Trophoblast cell (in vitro differentiated cells and primary cell): ENCODE results near the gene C10orf67.

ENCODE experiments used
- DNase-seq, 2 donors: peaks; one replicate each; pipeline ENCODE4 v3.0.0-alpha.2; 2016
- H2AFZ ChIP-seq: 2 replicates; pipeline ENCODE4 v1.6.1; 2013; ENCODE audit warnings: low read length, moderate library complexity, mild to moderate bottlenecking; ENCODE audit not compliant: insufficient read depth, poor library complexity
- H2AK5ac ChIP-seq: 2 replicates; pipeline ENCODE4 v1.6.1; 2013; ENCODE audit warnings: mild to moderate bottlenecking, low read length
- H2BK120ac ChIP-seq: 2 replicates; pipeline ENCODE4 v1.6.1; 2013; ENCODE audit warnings: low read length, mild to moderate bottlenecking, moderate library complexity; ENCODE audit not compliant: insufficient read depth, poor library complexity
- H2BK12ac ChIP-seq: 2 replicates; pipeline ENCODE4 v1.6.1; 2013; ENCODE audit warnings: mild to moderate bottlenecking, low read length, moderate library complexity
- H2BK5ac ChIP-seq: 2 replicates; pipeline ENCODE4 v1.6.1; 2013; ENCODE audit warnings: low read length, low read depth, moderate library complexity, mild to moderate bottlenecking; ENCODE audit not compliant: poor library complexity
- H3K14ac ChIP-seq: 2 replicates; pipeline ENCODE4 v1.6.1; 2013; ENCODE audit warnings: mild to moderate bottlenecking, low read length
- H3K18ac ChIP-seq: 2 replicates; pipeline ENCODE4 v1.6.1; 2013; ENCODE audit warnings: mild to moderate bottlenecking, low read length
- H3K23ac ChIP-seq: 2 replicates; pipeline ENCODE4 v1.6.1; 2013; ENCODE audit warnings: low read length
- H3K27ac ChIP-seq: 2 replicates; pipeline ENCODE4 v1.5.1; 2013; ENCODE audit warnings: low read depth, mild to moderate bottlenecking, inconsistent platforms, low read length, moderate library complexity
- H3K27me3 ChIP-seq: 2 replicates; pipeline ENCODE4 v1.6.1; 2013; ENCODE audit warnings: inconsistent platforms, mild to moderate bottlenecking, low read length, moderate library complexity; ENCODE audit not compliant: insufficient read depth
- H3K36me3 ChIP-seq, 2 experiments: 1 replicate in 1 of 2; 2 replicates in 1 of 2; pipeline ENCODE4 v1.6.1; 2013; ENCODE audit warnings: low read length in 2 of 2, mild to moderate bottlenecking in 2 of 2, moderate library complexity in 1 of 2; ENCODE audit not compliant: insufficient read depth in 2 of 2, control insufficient read depth in 1 of 2
- H3K4ac ChIP-seq: 2 replicates; pipeline ENCODE4 v1.6.1; 2013; ENCODE audit warnings: low read depth, mild to moderate bottlenecking, low read length, moderate library complexity
- H3K4me1 ChIP-seq, 2 experiments: 1 replicate in 1 of 2; 2 replicates in 1 of 2; pipeline ENCODE4 v1.6.1; 2013; ENCODE audit warnings: low read length in 2 of 2, mild to moderate bottlenecking in 2 of 2, moderate library complexity in 1 of 2; ENCODE audit not compliant: insufficient read depth in 2 of 2, control insufficient read depth in 1 of 2
- H3K4me2 ChIP-seq: 2 replicates; pipeline ENCODE4 v1.6.1; 2013; ENCODE audit warnings: inconsistent platforms, mild to moderate bottlenecking, low read length, moderate library complexity
- H3K4me3 ChIP-seq: 2 replicates; pipeline ENCODE4 v1.5.1; 2013; ENCODE audit warnings: mild to moderate bottlenecking, low read depth, low read length, inconsistent platforms
- H3K79me1 ChIP-seq: one replicate; pipeline ENCODE4 v1.6.1; 2013; ENCODE audit warnings: low read length
- H3K79me2 ChIP-seq: 2 replicates; pipeline ENCODE4 v1.6.1; 2013; ENCODE audit warnings: low read length, mild to moderate bottlenecking; ENCODE audit not compliant: control insufficient read depth, insufficient read depth, poor library complexity
- H3K9ac ChIP-seq: 2 replicates; pipeline ENCODE4 v1.6.1; 2013; ENCODE audit warnings: mild to moderate bottlenecking, low read length
- H3K9me3 ChIP-seq: 2 replicates; pipeline ENCODE4 v1.6.1; 2013; ENCODE audit warnings: low read depth, mild to moderate bottlenecking, control low read depth, inconsistent platforms, low read length; ENCODE audit not compliant: insufficient read depth
- H4K12ac ChIP-seq: 2 replicates; pipeline ENCODE4 v1.6.1; 2013; ENCODE audit warnings: low read depth, mild to moderate bottlenecking, low read length, moderate library complexity
- H4K8ac ChIP-seq: 2 replicates; pipeline ENCODE4 v1.6.1; 2013; ENCODE audit warnings: low read depth, mild to moderate bottlenecking, low read length, moderate library complexity
- H4K91ac ChIP-seq: one replicate; pipeline ENCODE4 v1.6.1; 2013; ENCODE audit warnings: low read depth, mild to moderate bottlenecking, low read length, moderate library complexity
- WGBS: extraction: QIAGEN DNeasy Blood & Tissue Kit; methylation state at CpG from one replicate; pipeline ENCODE4 v1.1.7; 2013; ENCODE audit warnings: missing lambda C conversion rate; ENCODE audit not compliant: insufficient read length, insufficient coverage; ENCODE audit errors: extremely low coverage; 5-methylcytosine and 5-hydroxymethylcytosine counted together

C10orf67 gene

DNA sequence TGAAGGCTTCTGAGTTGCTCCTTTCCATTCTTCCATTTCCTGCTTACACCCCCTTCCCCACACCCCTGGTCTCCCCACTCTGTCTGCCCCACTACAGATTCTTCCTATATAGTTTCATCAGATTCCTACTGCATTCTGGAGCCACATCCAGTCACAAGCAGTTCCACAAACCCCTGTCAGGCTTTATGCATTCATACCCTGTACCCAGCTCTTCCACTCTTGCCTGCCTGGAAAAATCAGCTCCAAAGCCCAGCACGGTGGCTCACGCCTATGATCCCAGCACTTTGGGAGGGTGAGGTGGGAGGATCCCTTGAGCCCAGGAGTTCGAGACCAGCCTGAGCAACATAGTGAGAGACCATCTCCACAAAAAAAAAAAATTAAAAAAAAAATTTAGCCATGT lies 60.4 kb downstream of the C10orf67 start:
- Histone ChIP-seq H3K9ac (no peak overlapping the region), H3K9me3 (no peaks in the 10 kb centered on the region), H3K79me2 (no peaks in the 10 kb centered on the region), H3K18ac (no peak overlapping the region), H2AFZ (no peak overlapping the region), H2BK5ac (no peak overlapping the region), H3K4me1 (no peaks in the 10 kb centered on the region), H3K4me2 (no peak overlapping the region), H3K27ac (no peak overlapping the region), H3K79me1 (no peaks in the 10 kb centered on the region), H3K36me3 (no peaks in the 10 kb centered on the region), H3K14ac (no peak overlapping the region), H3K27me3 (no peaks in the 10 kb centered on the region), H3K4ac (no peak overlapping the region), H3K4me3 (no peak overlapping the region), H4K8ac (no peak overlapping the region), H3K23ac (no peak overlapping the region), H2AK5ac (no peak overlapping the region), H4K91ac (no peak overlapping the region), H2BK12ac (no peak overlapping the region), H2BK120ac (no peak overlapping the region), H4K12ac (no peak overlapping the region)
- no CpG with 5 or more reads among the region's 3 CpGs for WGBS
- no peak for DNase-seq

DNA sequence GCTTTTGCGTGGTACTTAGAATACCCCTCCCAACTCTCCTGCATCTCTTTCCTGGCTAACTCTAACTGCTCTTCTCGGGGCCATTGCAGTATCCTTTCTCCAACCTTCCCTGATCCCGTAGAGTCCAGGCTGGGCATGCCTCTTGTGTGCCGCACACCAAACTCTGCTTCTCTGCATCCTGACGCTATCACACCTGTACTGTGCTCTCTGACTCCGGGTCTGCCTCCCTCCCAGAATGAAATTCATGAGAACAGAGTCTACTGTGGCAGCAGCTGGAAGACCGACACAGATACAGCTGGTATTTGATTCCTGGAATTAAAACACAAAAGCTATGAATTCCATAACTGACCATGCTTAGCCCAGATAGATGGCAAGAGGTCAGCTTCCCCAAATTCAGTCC lies 60.9 kb downstream of the C10orf67 start:
- H3K9ac ChIP-seq: no peak overlapping the region
- H3K27ac ChIP-seq: no peak overlapping the region
- no peak overlapping the region for H3K18ac ChIP-seq
- no peak overlapping the region for H3K4me2 ChIP-seq
- no peak overlapping the region for H3K4ac ChIP-seq
- H2AFZ ChIP-seq: no peak overlapping the region
- no peak for DNase-seq
- H3K79me2 ChIP-seq: no peaks in the 10 kb centered on the region
- no peaks in the 10 kb centered on the region for H3K9me3 ChIP-seq
- no peak overlapping the region for H2BK5ac ChIP-seq
- no peak overlapping the region for H2BK120ac ChIP-seq
- H3K4me1 ChIP-seq: no peaks in the 10 kb centered on the region
- H4K12ac ChIP-seq: no peak overlapping the region
- H2AK5ac ChIP-seq: no peak overlapping the region
- no peak overlapping the region for H4K8ac ChIP-seq
- no peak overlapping the region for H3K14ac ChIP-seq
- no peak overlapping the region for H3K23ac ChIP-seq
- H4K91ac ChIP-seq: no peak overlapping the region
- no peaks in the 10 kb centered on the region for H3K36me3 ChIP-seq
- no peaks in the 10 kb centered on the region for H3K27me3 ChIP-seq
- WGBS: no CpG with 5 or more reads among the region's 7 CpGs
- no peak overlapping the region for H3K4me3 ChIP-seq
- no peak overlapping the region for H2BK12ac ChIP-seq
- H3K79me1 ChIP-seq: no peaks in the 10 kb centered on the region

DNA sequence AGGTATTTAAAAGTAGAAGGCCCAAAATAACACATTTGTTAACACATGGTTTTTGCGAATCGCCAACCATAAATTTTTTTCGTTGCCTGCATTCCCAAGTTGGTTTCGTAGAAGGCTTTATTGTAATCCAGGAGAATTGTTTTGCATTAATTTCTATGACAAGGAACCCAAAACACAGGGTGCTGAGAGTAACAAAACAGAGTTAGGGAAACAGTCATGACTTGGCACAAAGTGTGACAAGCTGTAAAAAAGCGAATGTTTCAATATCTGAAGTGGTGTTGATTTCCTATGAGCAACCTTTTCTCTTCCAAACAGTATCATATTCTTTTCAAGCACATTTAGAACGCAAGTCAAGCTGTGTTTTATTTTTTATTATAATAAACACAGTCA lies 63.6 kb downstream of the C10orf67 start:
- H4K91ac ChIP-seq: no peak overlapping the region
- DNase-seq: no peak
- H3K4me2 ChIP-seq: no peak overlapping the region

DNA sequence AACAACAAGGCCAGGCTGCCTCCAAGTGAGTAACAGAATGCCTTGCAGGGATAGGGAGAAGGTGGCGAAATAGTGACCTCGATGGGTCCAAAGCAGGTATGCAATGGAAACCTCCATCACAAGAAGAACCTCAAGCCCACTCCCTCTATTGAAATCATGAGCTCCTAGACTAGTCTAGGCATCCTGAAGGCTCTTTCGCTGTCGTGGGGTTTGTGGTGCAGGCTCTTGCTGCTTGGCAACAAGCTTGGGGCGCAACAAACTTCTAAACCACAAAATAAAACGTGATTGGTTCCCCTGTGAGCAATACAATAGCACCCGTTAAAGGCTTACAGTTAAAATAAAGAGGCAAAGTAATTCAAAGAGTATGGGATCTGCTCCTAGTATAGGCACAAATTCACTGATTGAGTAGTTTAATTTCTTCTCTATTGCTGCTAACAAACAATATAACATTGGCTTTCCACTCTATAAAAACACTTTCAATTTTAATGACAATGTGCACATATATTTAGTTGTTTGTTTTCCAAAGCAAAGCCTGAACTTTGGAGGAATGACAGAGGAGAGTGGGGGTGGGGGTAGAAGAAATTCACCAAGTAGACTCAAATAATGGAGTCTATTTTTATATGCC lies 64.1 kb downstream of the C10orf67 start:
- Histone ChIP-seq H3K14ac (no peak overlapping the region), H3K4me2 (no peak overlapping the region), H3K4me3 (no peak overlapping the region), H2BK5ac (no peak overlapping the region), H3K27ac (no peak overlapping the region), H4K91ac (no peak overlapping the region), H3K27me3 (no peaks in the 10 kb centered on the region), H3K36me3 (no peaks in the 10 kb centered on the region), H3K79me2 (no peaks in the 10 kb centered on the region), H2BK12ac (no peak overlapping the region), H3K23ac (no peak overlapping the region), H2AFZ (no peak overlapping the region), H4K12ac (no peak overlapping the region), H3K4ac (no peak overlapping the region), H2AK5ac (no peak overlapping the region), H3K18ac (no peak overlapping the region), H3K79me1 (no peaks in the 10 kb centered on the region), H2BK120ac (no peak overlapping the region), H3K4me1 (no peaks in the 10 kb centered on the region), H3K9me3 (no peaks in the 10 kb centered on the region), H4K8ac (no peak overlapping the region), H3K9ac (no peak overlapping the region)
- no CpG with 5 or more reads among the region's 7 CpGs for WGBS
- DNase-seq: no peak

More for the DNA sequence above, 63.6 kb downstream of the C10orf67 start:
- no peak overlapping the region for H4K8ac ChIP-seq
- no peaks in the 10 kb centered on the region for H3K79me2 ChIP-seq
- no peak overlapping the region for H2BK120ac ChIP-seq
- no peak overlapping the region for H3K4ac ChIP-seq
- H3K9me3 ChIP-seq: no peaks in the 10 kb centered on the region
- no peak overlapping the region for H2BK12ac ChIP-seq
- H3K14ac ChIP-seq: no peak overlapping the region
- no peak overlapping the region for H2AK5ac ChIP-seq
- H3K27ac ChIP-seq: no peak overlapping the region
- no peak overlapping the region for H2BK5ac ChIP-seq
- H4K12ac ChIP-seq: no peak overlapping the region
- no peaks in the 10 kb centered on the region for H3K36me3 ChIP-seq
- no peaks in the 10 kb centered on the region for H3K4me1 ChIP-seq
- H3K4me3 ChIP-seq: no peak overlapping the region
- H3K9ac ChIP-seq: no peak overlapping the region
- H3K23ac ChIP-seq: no peak overlapping the region
- H3K79me1 ChIP-seq: no peaks in the 10 kb centered on the region
- no peak overlapping the region for H2AFZ ChIP-seq
- H3K27me3 ChIP-seq: no peaks in the 10 kb centered on the region
- no CpG with 5 or more reads among the region's 6 CpGs for WGBS
- no peak overlapping the region for H3K18ac ChIP-seq
